Heart left ventricle (tissue), 13 donors: ENCODE measurements around the gene ALDH1L1.

Source experiments
- CTCF ChIP-seq, 12 donors: fragments of 200-600 bp; sonication (generic) in 4 of 12; IDR thresholded peaks; one replicate each; pipeline versions ENCODE4 v1.5.0 to v1.8.0; 2018 to 2022; ENCODE audit warnings: antibody characterized with exemption in 12 of 12, mild to moderate bottlenecking in 5 of 12
- POLR2A ChIP-seq, 2 donors: fragments of 450-650 bp; IDR thresholded peaks; one replicate each; pipeline ENCODE4 v1.6.1; 2017; ENCODE audit warnings: antibody characterized with exemption in 2 of 2, mild to moderate bottlenecking in 2 of 2, moderate library complexity in 2 of 2
- donor health status: ischemic (EF 13 %, LVEDD 7.1; RV severe dilation, severe dysfunction).
- donor health status: DM: no; HTN: yes; CAD: no.
- donor health status: DM: no; HTN: no; CAD: no.
- donor health status: ischemic (EF 25% LVEDD 6.9; RV normal size, moderate dysfunction).
- donor health status: ischemic (EF 25% LVEDD 5.7; RV mildly dilated, moderate dysfunction).
- donor health status: ischemic (EF 35%, LVEDD 5.7; RV mildly dilated, moderate dysfunction).
- donor health status: nonischemic (EF 11% LVEDD 7.7; RV severe dilation, severe dysfunction).
- donor health status: DM: yes; HTN: yes; CAD: no.
- donor health status: PGD.
- donor health status: ischemic (EF 29% LVEDD 5.4; RV normal size, mild dysfunction).
- donor health status: nonischemic (EF 23%, LVEDD 6.1; RV moderate dilation, normal function).

GRCh38 chr3:126057501-126057819 is 122.9 kb downstream of the ALDH1L1 start:
- TF ChIP-seq CTCF (IDR thresholded peaks at IDR 0.05), result no peak
- no peak for TF ChIP-seq POLR2A (IDR thresholded peaks at IDR 0.05)
